GM10847 (cell line): ENCODE data around the gene ASTN2.

Experiments used
- POLR2A ChIP-seq: IDR thresholded peaks from 2 replicates; pipeline ENCODE4 v1.6.1; 2011; ENCODE audit not compliant: insufficient read length; ENCODE audit errors: extremely low read depth

Gene ASTN2

GRCh38 chr9:117092582-117092981 is 322.3 kb downstream of the ASTN2 start:
- TF ChIP-seq POLR2A: no peak

GRCh38 chr9:117091529-117091928 is 323.3 kb downstream of the ASTN2 start:
- TF ChIP-seq POLR2A: no peak

DNA sequence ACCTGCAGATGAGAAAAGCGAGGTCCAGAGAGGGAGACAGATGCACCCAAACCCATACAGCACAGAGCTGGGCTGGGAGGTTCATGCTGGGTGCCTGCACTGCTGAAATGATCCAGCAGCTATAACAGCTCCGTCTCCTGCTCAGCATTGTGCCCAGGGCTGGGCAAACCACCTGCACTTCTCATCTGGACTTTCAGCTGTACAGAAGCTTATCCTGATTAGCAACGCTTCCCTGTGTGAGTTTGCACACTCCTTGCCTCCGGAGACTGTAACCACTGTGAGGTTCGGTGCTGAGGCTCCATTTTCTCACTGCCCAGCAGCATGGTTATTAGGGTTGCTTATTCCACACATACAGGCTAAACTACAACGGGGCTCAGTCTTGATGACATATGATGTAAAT is 326.1 kb downstream of the ASTN2 start:
- TF ChIP-seq POLR2A: no peak

- TF ChIP-seq POLR2A: no peak
Measured at GRCh38 chr9:117088140-117088539, 326.7 kb downstream of the ASTN2 start.

GRCh38 chr9:117084221-117084620 is 330.6 kb downstream of the ASTN2 start:
- TF ChIP-seq POLR2A: no peak

DNA sequence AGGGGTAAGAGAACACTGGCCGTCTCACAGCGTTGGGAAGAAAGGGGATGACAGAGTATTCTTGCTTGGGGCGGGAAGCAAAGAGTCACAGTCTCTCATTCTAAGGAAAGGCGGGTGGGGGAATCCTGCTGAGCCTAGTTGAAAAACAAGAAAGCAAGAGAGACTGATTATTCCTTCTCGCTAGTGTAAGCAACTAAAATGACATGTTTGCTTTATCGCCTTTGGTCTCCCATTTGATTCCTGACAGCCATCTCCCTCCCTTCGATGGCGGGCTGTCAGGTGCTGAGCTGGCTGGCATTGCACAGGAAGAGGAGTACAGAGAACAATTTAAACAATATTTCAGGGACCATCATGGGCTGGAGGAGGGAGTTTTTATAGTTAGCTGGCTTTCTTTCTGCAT is 331.3 kb downstream of the ASTN2 start:
- TF ChIP-seq POLR2A: no peak

DNA sequence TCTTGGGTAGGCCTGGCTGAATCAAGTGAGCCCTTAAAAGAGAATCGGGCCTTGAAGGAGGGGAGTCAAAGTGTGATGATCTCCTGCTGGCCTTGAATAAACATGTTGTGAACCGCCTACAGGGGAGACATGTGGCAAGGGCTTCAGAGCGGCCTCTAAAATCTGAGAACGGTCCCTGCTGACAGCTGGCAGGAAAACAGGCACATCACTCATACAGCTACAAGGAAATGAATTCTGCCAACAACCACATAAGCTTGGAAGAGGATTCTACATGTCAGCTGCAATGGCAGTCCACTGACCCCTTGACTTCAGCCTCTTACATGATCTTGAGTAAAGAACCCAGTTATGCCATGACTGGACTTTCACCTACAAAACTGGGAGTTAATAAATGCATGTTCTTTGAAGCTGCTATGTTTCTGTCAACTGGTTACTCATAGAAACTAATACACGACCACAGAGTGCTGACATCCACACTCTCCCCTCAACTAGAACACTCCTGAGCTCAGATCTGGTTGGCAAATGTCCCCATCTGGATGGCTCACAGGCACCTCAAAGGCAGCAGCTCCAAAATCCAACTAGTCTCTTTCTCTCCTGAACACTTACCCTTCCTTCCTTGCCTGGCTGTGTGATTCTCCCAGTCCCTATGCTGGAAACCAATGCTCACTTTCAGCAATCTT is 333.1 kb downstream of the ASTN2 start:
- TF ChIP-seq POLR2A: no peak

DNA sequence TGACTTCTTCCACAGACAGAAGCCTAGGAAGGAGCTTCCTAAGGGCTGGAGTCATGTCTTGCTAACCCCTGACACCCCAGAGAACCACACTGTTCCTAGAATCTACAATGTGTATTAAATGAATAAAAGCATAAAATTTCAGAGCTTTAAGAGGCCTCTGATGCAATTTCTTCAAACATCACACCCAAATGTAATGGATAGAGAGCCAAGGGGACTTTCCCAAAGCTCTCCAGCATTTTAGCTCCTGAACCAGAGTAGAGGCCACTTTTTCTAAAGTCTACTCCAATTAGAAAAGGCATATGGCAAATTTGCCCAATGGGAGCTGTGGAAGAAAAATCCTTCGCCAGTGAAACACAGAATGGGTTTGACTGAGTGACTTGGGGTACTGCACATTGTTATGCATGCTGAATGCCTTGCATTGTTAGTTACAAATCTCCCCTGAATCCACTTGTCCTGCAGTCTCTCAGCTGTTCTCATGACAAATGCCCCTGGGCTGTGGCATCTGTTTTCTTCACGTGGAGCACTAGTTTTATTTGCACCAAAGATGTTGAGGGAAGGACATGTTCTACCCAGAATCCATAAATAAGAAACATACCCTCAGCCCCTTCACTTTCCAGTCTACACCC is 334.0 kb downstream of the ASTN2 start:
- no peak for TF ChIP-seq POLR2A

DNA sequence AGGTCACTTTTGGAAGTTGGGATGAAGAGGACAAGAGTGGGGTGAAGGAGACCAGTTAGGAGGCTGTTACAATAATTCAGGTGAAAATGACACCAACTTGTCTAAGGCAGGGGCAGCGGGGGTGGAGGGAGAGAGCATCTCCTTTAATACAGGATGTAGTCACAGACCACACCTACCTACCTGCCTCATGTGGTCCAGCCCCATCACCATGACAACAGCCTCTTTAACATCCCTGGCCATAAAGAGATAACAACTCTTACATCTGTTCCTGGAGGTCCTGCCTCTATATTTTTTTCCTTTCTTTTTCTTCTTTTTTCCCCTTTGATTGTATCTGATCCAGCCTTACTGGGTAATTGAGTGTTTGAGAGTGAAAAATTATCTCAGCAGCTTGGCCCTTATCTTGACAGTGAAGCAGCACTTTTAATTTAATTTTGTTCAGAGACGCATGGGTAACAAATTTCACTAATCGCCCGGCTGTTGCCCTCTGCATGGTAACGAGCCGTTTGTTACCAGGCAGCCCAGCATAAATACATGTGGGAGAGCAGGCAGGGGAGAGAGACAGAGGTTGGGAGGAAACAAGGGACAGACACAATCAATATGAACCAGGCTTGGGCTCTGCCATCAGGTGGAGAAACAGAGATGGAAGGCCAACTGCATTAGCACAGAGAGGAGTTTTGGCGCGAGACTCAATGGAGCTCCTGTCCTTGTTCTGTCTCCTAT is 338.1 kb downstream of the ASTN2 start:
- TF ChIP-seq POLR2A: no peak

GRCh38 chr9:117075636-117076035 is 339.2 kb downstream of the ASTN2 start:
- TF ChIP-seq POLR2A: no peak

GRCh38 chr9:117074784-117075520 is 339.9 kb downstream of the ASTN2 start:
- TF ChIP-seq POLR2A: no peak

DNA sequence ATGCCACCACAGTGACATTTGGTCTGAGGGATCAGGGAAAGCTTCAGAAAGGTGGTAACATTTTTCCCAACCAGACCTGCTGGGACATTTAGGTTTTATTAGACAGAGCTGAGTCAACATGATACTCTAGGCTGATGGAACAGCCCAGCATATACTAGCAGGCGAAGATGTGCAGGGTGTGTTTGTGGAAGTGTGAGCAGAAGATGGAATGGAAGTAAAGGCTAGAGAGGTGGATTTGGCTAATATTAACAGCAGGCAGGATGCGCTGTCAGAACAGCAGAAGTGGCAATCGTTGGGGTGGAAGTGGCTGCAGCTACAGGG is 340.6 kb downstream of the ASTN2 start:
- TF ChIP-seq POLR2A: no peak

GRCh38 chr9:117073539-117074341 is 341.1 kb downstream of the ASTN2 start:
- no peak for TF ChIP-seq POLR2A

- TF ChIP-seq POLR2A: no peak
Measured at GRCh38 chr9:117073071-117073470, 341.8 kb downstream of the ASTN2 start.

- no peak for TF ChIP-seq POLR2A
Measured at GRCh38 chr9:117072216-117072615, 342.6 kb downstream of the ASTN2 start.

DNA sequence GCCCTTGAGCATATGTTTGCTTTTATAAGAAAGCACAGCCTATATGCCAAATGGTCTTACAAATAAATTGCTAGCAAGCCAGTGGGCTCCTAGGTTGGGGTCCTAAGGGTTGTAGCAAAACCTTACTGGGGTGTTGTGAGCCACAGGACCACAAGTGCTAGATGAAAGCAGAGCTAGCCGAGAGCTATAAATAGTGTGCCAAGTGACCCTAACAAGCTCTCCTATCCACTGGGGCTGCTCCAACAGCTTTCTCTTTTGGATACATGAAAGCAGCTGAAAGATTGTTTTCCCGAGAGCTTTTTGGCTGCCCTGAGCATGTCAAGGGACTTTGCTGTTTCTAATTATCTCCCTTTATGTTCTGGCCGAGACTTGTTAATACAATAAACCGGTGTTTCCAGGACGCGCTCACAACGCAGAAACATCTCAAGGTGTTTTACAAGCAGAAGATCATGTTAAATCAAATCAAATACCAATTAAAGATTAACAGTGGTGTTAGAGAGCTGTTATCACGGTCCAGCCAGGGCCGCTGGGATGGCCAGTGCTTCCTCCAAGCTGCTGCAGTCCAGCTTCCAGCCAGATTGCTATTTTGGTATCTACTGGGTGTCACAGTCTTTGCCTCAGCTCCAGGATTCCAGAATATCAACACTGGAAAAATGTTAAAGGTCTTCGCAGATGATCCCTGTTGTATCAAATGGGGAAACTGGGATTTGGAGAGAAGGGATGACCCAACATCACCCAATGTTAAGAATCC is 351.0 kb downstream of the ASTN2 start:
- TF ChIP-seq POLR2A: no peak
